PC-9 (cell line): ENCODE data around the gene JUNB. TPM values are rescaled to one million over a fixed set of nuclear protein-coding genes. Genes with fewer than 3 reads are reported as not detected.

Source experiments
- BruUV-seq: library from RNA; stranded (reverse); fragments of 400-500 nt; replicated peaks from 2 replicates; lab custom pipeline; 2021; lab: Mats Ljungman, UMichigan
- CTCF ChIA-PET: fragments of 300-600 bp; sonication (Branson Sonifier 250); formaldehyde crosslinking; loops from one replicate; lab custom pipeline; 2022; ENCODE audit warnings: antibody characterized with exemption; lab: Charles Lee
- POLR2A ChIA-PET: fragments of 300-600 bp; sonication (Branson Sonifier 250); formaldehyde crosslinking; loops from one replicate; lab custom pipeline; 2022; ENCODE audit warnings: antibody characterized with exemption; ENCODE audit not compliant: unreplicated experiment; lab: Charles Lee
- DNase-seq, 2 experiments: peaks; one replicate each; pipeline versions ENCODE4 v3.0.0 to v3.0.0-alpha.2; 2015 to 2022; ENCODE audit warnings: mixed read lengths in 1 of 2
- H2AFZ ChIP-seq: fragments of 200-600 bp; sonication (generic); 2 replicates; pipeline ENCODE4 v1.8.1; 2017; ENCODE audit warnings: antibody characterized with exemption
- H3F3A ChIP-seq: fragments of 200-600 bp; sonication (generic); 2 replicates; pipeline ENCODE4 v1.8.1; 2017; ENCODE audit warnings: antibody characterized with exemption, mild to moderate bottlenecking, low read depth; ENCODE audit not compliant: insufficient read depth
- H3K27ac ChIP-seq: fragments of 200-600 bp; sonication (generic); 2 replicates; pipeline ENCODE4 v1.6.1; 2016; ENCODE audit warnings: mixed run types
- H3K27me3 ChIP-seq: fragments of 200-600 bp; sonication (generic); 2 replicates; pipeline ENCODE4 v1.6.1; 2016; ENCODE audit warnings: low read depth, mixed run types; ENCODE audit not compliant: insufficient read depth
- H3K36me3 ChIP-seq: fragments of 200-600 bp; sonication (generic); 2 replicates; pipeline ENCODE4 v1.6.1; 2016; ENCODE audit warnings: low read depth, mixed run types
- H3K4me1 ChIP-seq: fragments of 200-600 bp; sonication (generic); replicated peaks from 2 replicates; pipeline ENCODE4 v1.6.1; 2016; ENCODE audit warnings: mixed run types; ENCODE audit not compliant: insufficient read depth
- H3K4me2 ChIP-seq: fragments of 200-600 bp; sonication (generic); 2 replicates; pipeline ENCODE4 v1.6.1; 2017; ENCODE audit warnings: mixed run types
- H3K4me3 ChIP-seq: fragments of 200-600 bp; sonication (generic); 2 replicates; pipeline ENCODE4 v1.6.1; 2016; ENCODE audit warnings: mixed run types
- H3K79me2 ChIP-seq: fragments of 200-600 bp; sonication (generic); 2 replicates; pipeline ENCODE4 v1.6.1; 2017; ENCODE audit warnings: low read depth, mixed run types
- H3K9me2 ChIP-seq: fragments of 200-600 bp; sonication (generic); 2 replicates; pipeline ENCODE4 v1.8.1; 2017; ENCODE audit warnings: mild to moderate bottlenecking; ENCODE audit not compliant: insufficient read depth
- H3K9me3 ChIP-seq: fragments of 200-600 bp; sonication (generic); 2 replicates; pipeline ENCODE4 v1.8.1; 2016; ENCODE audit warnings: low read depth; ENCODE audit not compliant: insufficient read depth
- H4K20me1 ChIP-seq: fragments of 200-600 bp; sonication (generic); 2 replicates; pipeline ENCODE4 v1.8.1; 2017; ENCODE audit not compliant: insufficient read depth
- CTCF ChIP-seq: fragments of 200-600 bp; sonication (generic); conservative IDR thresholded peaks from 2 replicates; pipeline ENCODE4 v1.6.1; 2017; ENCODE audit warnings: mixed run types, antibody characterized with exemption, mild to moderate bottlenecking, moderate library complexity
- EZH2 ChIP-seq: fragments of 200-600 bp; sonication (generic); IDR thresholded peaks from 2 replicates; pipeline ENCODE4 v1.8.0; 2017; ENCODE audit warnings: antibody characterized with exemption, low read depth
- intact Hi-C: fragments of 100-400 bp; cut with micrococcal nuclease; formaldehyde crosslinking; loops from one replicate; pipeline ENCODE4 v1.10.0; 2022; ENCODE audit not compliant: unreplicated experiment
- total RNA-seq: library from RNA; stranded (reverse); gene quantifications from 2 replicates; pipeline ENCODE4 v1.2.3, GENCODE V29; 2021

Gene JUNB
- total RNA-seq, 1 experiment from 2014 or later, result 70.7 TPM

GRCh38 chr19:12783291-12783848 is 7.9 kb upstream of the JUNB start:
- no peak overlapping the region for H2AFZ ChIP-seq
- DNase-seq, result peak in 1 of 2 experiments; percentile 33
- H4K20me1 ChIP-seq, result no peaks in the 10 kb centered on the region
- H3K9me3 ChIP-seq, result no peaks in the 10 kb centered on the region
- H3K36me3 ChIP-seq, result no peaks in the 10 kb centered on the region
- peaks cover 79% of the 10 kb centered on the region for H3F3A ChIP-seq
- H3K9me2 ChIP-seq, result no peaks in the 10 kb centered on the region
- peaks cover 48% of the 10 kb centered on the region for H3K79me2 ChIP-seq
- POLR2A ChIA-PET, result interaction anchor here (1.5 kb wide), 1 partner anchor 8 kb away, joined by 19 read pairs; the partner anchor contains the start of gene JUNB
- TF ChIP-seq EZH2 (no peak), CTCF (no peak)
- intact Hi-C loops, result loop anchor here (10.0 kb wide), 1 partner anchor 1061 kb away; no protein-coding TSS in a partner anchor
- peaks cover 83% of the 10 kb centered on the region for H3K4me1 ChIP-seq
- peak overlapping the region; percentile 86 for H3K27ac ChIP-seq
- peak overlapping the region; percentile 65 for H3K4me3 ChIP-seq
- peak overlapping the region; percentile 91 for H3K4me2 ChIP-seq
- BruUV-seq, result TSS peak; percentile 8
- no peaks in the 10 kb centered on the region for H3K27me3 ChIP-seq
- CTCF ChIA-PET, result interaction anchor here (0.8 kb wide), 1 partner anchor 8 kb away, joined by 3 read pairs; the partner anchor contains the start of gene JUNB

DNA sequence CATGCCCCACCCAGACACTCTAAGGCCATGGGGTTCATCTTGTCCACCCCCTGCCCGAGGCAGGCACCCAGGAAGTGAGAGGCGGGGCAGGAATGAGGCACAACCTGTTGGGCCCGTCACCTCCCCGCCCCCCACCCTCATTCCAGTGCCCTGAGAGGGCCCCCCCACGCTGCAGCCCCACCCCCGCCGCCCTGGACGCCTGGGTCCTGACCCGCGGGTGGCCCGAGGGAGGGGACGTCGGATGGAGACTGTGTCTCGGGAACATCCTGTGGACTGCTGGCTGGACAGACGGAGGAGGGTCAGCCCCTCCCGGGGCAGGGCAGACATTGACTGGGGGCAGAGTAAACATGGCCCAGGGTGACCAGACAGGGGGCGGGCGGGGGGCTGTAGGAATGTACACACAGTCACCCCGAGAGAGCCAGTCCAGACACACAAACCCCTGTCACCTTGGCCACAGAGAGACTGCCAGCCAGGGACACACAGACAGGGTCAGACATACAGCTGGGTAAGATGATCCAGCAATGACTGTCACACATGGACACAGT is 7.4 kb upstream of the JUNB start:
- peak overlapping the region; percentile 86 for H3K27ac ChIP-seq
- no peak for TF ChIP-seq CTCF
- TF ChIP-seq EZH2, result no peak
- H3F3A ChIP-seq, result peaks cover 79% of the 10 kb centered on the region
- no TSS peak for BruUV-seq
- H3K9me2 ChIP-seq, result no peaks in the 10 kb centered on the region
- peak overlapping the region; percentile 65; the same call in 1 of the 2 replicates for H3K4me3 ChIP-seq
- H2AFZ ChIP-seq, result no peak overlapping the region
- peak; percentile 94 for DNase-seq
- H3K27me3 ChIP-seq, result no peaks in the 10 kb centered on the region
- H3K36me3 ChIP-seq, result no peaks in the 10 kb centered on the region
- peaks cover 47% of the 10 kb centered on the region for H3K79me2 ChIP-seq
- ChIA-PET POLR2A (interaction anchor here (0.5 kb wide), 1 partner anchor 88 kb away, joined by 3 read pairs; no protein-coding TSS in a partner anchor), CTCF (no interaction called here)
- H3K4me1 ChIP-seq, result peaks cover 85% of the 10 kb centered on the region
- no peaks in the 10 kb centered on the region for H3K9me3 ChIP-seq
- peak overlapping the region; percentile 91 for H3K4me2 ChIP-seq
- no peaks in the 10 kb centered on the region for H4K20me1 ChIP-seq
- intact Hi-C loops, result loop anchor here (10.0 kb wide), 1 partner anchor 1061 kb away; no protein-coding TSS in a partner anchor

GRCh38 chr19:12784394-12784870 is 6.9 kb upstream of the JUNB start:
- Histone ChIP-seq H3K4me2 (peak overlapping the region; percentile 91), H3K4me1 (peaks cover 83% of the 10 kb centered on the region)

More at GRCh38 chr19:12784394-12784870, 6.9 kb upstream of the JUNB start:
- Histone ChIP-seq H3F3A (peaks cover 78% of the 10 kb centered on the region), H3K9me3 (no peaks in the 10 kb centered on the region), H3K36me3 (no peaks in the 10 kb centered on the region), H3K27ac (peak overlapping the region; percentile 86), H3K27me3 (no peaks in the 10 kb centered on the region), H2AFZ (no peak overlapping the region), H4K20me1 (no peaks in the 10 kb centered on the region), H3K9me2 (no peaks in the 10 kb centered on the region), H3K79me2 (peaks cover 41% of the 10 kb centered on the region), H3K4me3 (peak overlapping the region; percentile 1; the same call in 1 of the 2 replicates)
- no peak for TF ChIP-seq EZH2
- no peak for TF ChIP-seq CTCF
- ChIA-PET CTCF (no interaction called here), POLR2A (interaction anchor here (0.5 kb wide), 1 partner anchor 88 kb away, joined by 3 read pairs; no protein-coding TSS in a partner anchor)
- no TSS peak for BruUV-seq
- peak in 1 of 2 experiments; percentile 33 for DNase-seq
- intact Hi-C loops, result loop anchor here (10.0 kb wide), 1 partner anchor 1060 kb away; no protein-coding TSS in a partner anchor
